HG03460 (cell line): ENCODE measurements around the gene DDX51.
"Not testable (repeated sequence)": the region's sequence is repeated elsewhere in the genome, so short reads cannot be mapped to it uniquely, and the experiment has no call there.

Source experiments
- ATAC-seq: cut with Tn5 transposase; IDR thresholded peaks from one replicate; pipeline ENCODE4 v1.9.1; 2021; ENCODE audit not compliant: unreplicated experiment

The DDX51 gene

GRCh38 chr12:132154941-132155770, 11.0 kb upstream of the DDX51 start:
- ATAC-seq, result no peak

- ATAC-seq, result no peak
Measured at GRCh38 chr12:132154341-132154761, 10.2 kb upstream of the DDX51 start.

GRCh38 chr12:132153501-132154340, 9.6 kb upstream of the DDX51 start:
- ATAC-seq, result peak; percentile 90

DNA sequence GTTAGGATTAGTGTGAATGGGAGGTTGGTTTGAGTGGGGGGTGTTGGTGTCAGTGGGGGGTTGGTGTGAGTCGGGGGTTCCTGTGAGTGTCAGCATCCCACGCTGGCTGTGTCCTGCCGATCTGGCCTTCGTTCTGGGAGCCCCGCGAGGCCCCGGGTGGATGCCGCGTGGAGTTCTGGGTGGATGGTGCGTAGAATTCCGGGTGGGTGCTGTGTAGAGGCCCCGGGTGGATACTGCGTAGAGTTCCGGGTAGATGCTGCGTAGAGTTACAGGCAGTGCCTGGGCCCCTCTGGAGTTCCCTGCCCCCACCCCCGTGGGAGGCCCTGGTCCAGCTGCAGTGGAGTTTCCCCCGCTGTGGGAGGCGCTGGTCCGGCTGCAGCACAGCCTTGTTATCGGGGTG, 8.8 kb upstream of the DDX51 start:
- no peak for ATAC-seq

GRCh38 chr12:132152411-132152821, 8.3 kb upstream of the DDX51 start:
- no peak for ATAC-seq

- ATAC-seq, result no peak
Measured at GRCh38 chr12:132151766-132152410, 7.8 kb upstream of the DDX51 start.

DNA sequence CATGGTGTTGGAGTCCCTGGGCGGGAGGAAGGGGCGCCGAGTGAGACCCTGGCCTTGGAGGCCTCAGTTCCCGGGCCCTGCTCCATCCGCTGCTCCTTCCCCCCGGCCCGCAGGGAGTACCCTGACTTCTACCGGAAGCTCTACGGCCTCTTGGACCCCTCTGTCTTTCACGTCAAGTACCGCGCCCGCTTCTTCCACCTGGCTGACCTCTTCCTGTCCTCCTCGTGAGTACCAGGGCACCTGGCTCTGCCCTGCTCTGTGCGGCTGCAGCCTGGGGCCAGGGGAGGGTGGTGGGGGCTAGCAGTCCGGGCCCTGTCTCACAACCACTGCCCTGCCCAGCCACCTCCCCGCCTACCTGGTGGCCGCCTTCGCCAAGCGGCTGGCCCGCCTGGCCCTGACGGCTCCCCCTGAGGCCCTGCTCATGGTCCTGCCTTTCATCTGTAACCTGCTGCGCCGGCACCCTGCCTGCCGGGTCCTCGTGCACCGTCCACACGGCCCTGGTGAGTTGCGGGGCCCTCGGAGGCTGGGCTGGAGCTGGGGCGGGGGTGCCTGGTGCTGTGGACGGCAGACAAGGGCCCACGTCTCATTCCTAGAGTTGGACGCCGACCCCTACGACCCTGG, 7.1 kb upstream of the DDX51 start:
- ATAC-seq, result no peak

DNA sequence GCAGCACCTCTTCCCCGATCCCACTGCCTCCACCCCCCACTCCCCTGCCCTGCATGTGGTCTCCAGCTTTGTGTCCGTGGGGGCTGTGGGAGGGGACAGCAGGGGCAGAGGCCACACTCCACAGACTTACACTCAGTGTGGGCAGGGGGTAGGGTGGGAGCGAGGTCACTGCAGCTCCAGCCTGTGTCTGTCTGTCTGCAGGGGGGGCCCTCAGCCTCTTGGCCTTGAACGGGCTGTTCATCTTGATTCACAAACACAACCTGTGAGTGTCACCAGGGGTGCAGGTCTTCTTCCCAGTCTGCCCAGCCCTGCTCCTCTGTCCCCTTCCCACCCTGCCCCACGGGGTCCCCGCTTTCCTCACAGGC, 6.6 kb upstream of the DDX51 start:
- ATAC-seq, result no peak

GRCh38 chr12:132149526-132149925, 5.4 kb upstream of the DDX51 start:
- ATAC-seq, result not testable (repeated sequence)

- ATAC-seq, result no peak
Measured at GRCh38 chr12:132148368-132149045, 4.4 kb upstream of the DDX51 start.

DNA sequence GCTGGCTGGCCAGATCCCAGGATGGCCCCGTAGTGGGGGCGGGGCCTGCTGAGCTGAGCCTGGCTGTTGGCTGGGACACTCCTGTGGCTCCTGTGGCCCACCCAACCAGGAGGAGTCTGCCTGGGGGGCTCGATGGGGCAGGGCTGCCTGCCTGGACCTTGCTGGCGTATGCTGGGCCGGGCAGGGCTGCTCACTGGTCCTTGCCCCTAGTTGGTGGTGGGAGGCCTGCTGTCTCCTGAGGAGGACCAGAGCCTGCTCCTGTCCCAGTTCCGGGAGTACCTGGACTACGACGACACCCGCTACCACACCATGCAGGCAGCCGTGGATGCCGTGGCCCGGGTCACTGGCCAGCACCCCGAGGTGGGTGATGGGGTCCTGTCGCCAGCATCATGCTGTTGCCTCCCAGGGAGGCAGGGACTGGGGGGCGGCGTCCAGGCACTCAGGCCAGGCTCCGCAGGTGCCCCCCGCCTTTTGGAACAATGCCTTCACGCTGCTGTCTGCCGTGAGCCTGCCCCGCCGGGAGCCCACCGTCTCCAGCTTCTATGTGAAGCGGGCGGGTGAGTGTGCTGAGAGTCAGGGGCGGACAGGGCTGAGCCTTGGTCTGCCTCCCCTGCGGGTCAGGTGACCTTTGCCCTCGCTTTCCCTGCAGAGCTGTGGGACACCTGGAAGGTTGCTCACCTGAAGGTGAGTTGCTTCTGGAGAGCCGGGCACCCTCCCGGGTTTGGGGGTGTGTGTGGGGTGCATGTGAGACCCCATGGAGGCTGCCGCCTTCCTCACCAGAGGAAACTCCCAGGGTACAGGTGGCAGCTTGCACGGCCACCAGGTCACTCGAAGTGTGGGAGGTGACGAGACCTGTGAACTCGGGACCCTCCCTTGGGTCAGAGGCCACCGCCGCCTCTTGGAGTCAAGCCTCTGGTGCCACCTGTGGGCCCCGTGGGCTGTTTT, 3.6 kb upstream of the DDX51 start:
- no peak for ATAC-seq

GRCh38 chr12:132146772-132147422, 2.8 kb upstream of the DDX51 start:
- ATAC-seq, result no peak

- ATAC-seq, result no peak
Measured at GRCh38 chr12:132146098-132146497, 2.0 kb upstream of the DDX51 start.

GRCh38 chr12:132145334-132145733, 1.2 kb upstream of the DDX51 start:
- no peak for ATAC-seq

GRCh38 chr12:132144810-132145168, 670 bp upstream of the DDX51 start:
- no peak for ATAC-seq

DNA sequence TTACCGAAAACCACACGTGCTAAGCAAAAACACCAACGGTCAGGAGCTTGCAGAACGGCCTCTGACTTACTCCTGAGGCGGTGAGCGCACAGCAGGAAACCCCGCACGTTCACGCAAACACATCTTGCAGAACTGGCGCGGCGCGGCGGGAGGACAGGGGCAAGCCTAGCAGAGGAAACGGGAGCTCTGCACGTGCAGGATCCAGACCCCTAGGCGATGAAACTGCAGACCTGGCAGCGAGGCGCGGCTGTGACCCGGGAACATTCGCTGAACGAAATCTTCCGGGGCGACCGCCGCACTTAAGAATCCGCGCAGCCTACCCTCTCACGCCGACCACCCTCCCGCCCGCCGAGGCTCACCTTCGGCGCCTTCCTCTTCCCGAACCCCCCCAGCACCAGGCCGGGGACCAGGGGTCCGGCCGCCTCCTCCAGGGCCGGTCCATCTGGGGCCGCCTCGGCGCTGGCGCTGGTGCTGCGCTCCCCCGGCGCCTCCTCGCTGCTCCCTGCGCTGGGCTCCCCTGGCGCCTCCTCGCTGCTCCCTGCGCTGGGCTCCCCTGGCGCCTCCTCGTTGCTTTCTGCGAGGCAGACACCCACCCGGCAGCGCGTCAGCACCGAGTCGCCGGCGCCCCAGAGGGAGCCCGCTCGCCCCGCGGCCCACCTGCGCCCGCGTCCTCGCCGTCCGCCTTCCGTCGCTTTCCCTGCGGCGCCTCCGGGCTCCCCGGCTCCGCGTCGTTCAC, 615 bp downstream of the DDX51 start:
- peak; percentile 31 for ATAC-seq

GRCh38 chr12:132142679-132143335, 1.3 kb downstream of the DDX51 start:
- no peak for ATAC-seq
